Measurements from ENCODE around the gene RETREG3. TPM values are rescaled to one million over a fixed set of nuclear protein-coding genes. Genes with fewer than 3 reads are reported as not detected.

Gene RETREG3
- total and polyA plus RNA-seq, 2 experiments from 2014 or later: 8.0 to 38.2 TPM

GRCh38 chr17:42617956-42618431 is 8.8 kb upstream of the RETREG3 start (continued):
- TF ChIP-seq ZNF462 (CRISPR knock-in tag; IDR thresholded peaks at IDR 0.05) (no peak), REST (IDR thresholded peaks at IDR 0.05; ENCODE audit: unreplicated experiment) (no peak), EZH2 (IDR thresholded peaks at IDR 0.05; ENCODE audit: low read depth, unreplicated experiment) (no peak), STAT1 (IDR thresholded peaks at IDR 0.05; ENCODE audit: unreplicated experiment) (no peak), POLR2AphosphoS5 (IDR thresholded peaks at IDR 0.05; ENCODE audit: low read depth) (no peak), ZNF331 (CRISPR knock-in tag; IDR thresholded peaks at IDR 0.05; ENCODE audit: low read depth) (no peak), EZH2phosphoT487 (IDR thresholded peaks at IDR 0.05; ENCODE audit: unreplicated experiment) (no peak), CREB1 (CRISPR knock-in tag; IDR thresholded peaks at IDR 0.05; ENCODE audit: low read depth) (no peak)
- TF ChIP-seq, protein P1, sequence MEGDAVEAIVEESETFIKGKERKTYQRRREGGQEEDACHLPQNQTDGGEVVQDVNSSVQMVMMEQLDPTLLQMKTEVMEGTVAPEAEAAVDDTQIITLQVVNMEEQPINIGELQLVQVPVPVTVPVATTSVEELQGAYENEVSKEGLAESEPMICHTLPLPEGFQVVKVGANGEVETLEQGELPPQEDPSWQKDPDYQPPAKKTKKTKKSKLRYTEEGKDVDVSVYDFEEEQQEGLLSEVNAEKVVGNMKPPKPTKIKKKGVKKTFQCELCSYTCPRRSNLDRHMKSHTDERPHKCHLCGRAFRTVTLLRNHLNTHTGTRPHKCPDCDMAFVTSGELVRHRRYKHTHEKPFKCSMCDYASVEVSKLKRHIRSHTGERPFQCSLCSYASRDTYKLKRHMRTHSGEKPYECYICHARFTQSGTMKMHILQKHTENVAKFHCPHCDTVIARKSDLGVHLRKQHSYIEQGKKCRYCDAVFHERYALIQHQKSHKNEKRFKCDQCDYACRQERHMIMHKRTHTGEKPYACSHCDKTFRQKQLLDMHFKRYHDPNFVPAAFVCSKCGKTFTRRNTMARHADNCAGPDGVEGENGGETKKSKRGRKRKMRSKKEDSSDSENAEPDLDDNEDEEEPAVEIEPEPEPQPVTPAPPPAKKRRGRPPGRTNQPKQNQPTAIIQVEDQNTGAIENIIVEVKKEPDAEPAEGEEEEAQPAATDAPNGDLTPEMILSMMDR (conservative IDR thresholded peaks at IDR 0.05; ENCODE audit: low read depth in 2 of 2): no peak
